ENCODE data around the gene OOSP4B. TPM values are rescaled to one million over a fixed set of nuclear protein-coding genes. Genes with fewer than 3 reads are reported as not detected.
"Not testable (repeated sequence)": the region's sequence is repeated elsewhere in the genome, so short reads cannot be mapped to it uniquely, and the experiment has no call there.

The OOSP4B gene
- polyA plus RNA-seq, 3 donors, result not detected

- H3K27ac Mint-ChIP-seq; H3K27me3 Mint-ChIP-seq (ENCODE audit: low read depth in 3 of 3); H3K4me2 ChIP-seq (replicated peaks; ENCODE audit: extremely low read depth, low read length, poor library complexity, severe bottlenecking); H3K4me3 Mint-ChIP-seq; H3K27me3 ChIP-seq (ENCODE audit: control insufficient read depth in 2 of 2, insufficient read depth in 2 of 2, low read length in 2 of 2); H3K27ac ChIP-seq (ENCODE audit: low read depth in 1 of 2, low read length in 2 of 2); DNase-seq; H2AFZ ChIP-seq (ENCODE audit: insufficient read depth, low read depth, low read length, poor library complexity, severe bottlenecking); H3K4me3 ChIP-seq (replicated peaks in 1 of 3; ENCODE audit: low read depth in 2 of 3, low read length in 3 of 3); H3K9ac ChIP-seq (ENCODE audit: insufficient read depth, low read length, poor library complexity, severe bottlenecking); H3K9me3 Mint-ChIP-seq; H3K36me3 ChIP-seq (replicated peaks in 1 of 2; ENCODE audit: control insufficient read depth in 1 of 2, insufficient read depth in 2 of 2, low read length in 2 of 2); H3K9me3 ChIP-seq (replicated peaks in 1 of 2; ENCODE audit: control insufficient read depth in 1 of 2, insufficient read depth in 1 of 2, low read length in 2 of 2); H3K36me3 Mint-ChIP-seq; H4K20me1 ChIP-seq (ENCODE audit: insufficient read depth, low read length); intact Hi-C loops (cut with micrococcal nuclease); H3K79me2 ChIP-seq (ENCODE audit: insufficient read depth, low read length): not testable (repeated sequence)
- H3K4me1 Mint-ChIP-seq, result peaks cover 14% of the 10 kb centered on the region
- no CpG with 5 or more reads among the region's 3 CpGs for WGBS (ENCODE audit: insufficient coverage)
- peaks cover 10 to 12% of the 10 kb centered on the region in 2 donors for H3K4me1 ChIP-seq (ENCODE audit: control insufficient read depth in 1 of 2, insufficient read depth in 2 of 2, low read length in 2 of 2)
Measured at GRCh38 chr11:60050839-60051238, 33.9 kb downstream of the OOSP4B start.

GRCh38 chr11:60056349-60056969, 39.5 kb downstream of the OOSP4B start, which contains the start of gene MS4A3:
Gene MS4A3, plus strand, starts transcription at chr11:60056665. Its CDS starts 4,496 bp downstream, at chr11:60061161.
- Histone ChIP-seq H3K9ac (ENCODE audit: insufficient read depth, low read length, poor library complexity, severe bottlenecking) (no peak within 1 kb of the TSS), H3K9me3 (replicated peaks in 1 of 2; ENCODE audit: control insufficient read depth in 1 of 2, insufficient read depth in 1 of 2, low read length in 2 of 2) (no peaks in the 10 kb centered on the region), H2AFZ (ENCODE audit: insufficient read depth, low read depth, low read length, poor library complexity, severe bottlenecking) (peak within 1 kb of the TSS; percentile 64), H3K4me2 (replicated peaks; ENCODE audit: extremely low read depth, low read length, poor library complexity, severe bottlenecking) (peak within 1 kb of the TSS; percentile 68), H3K27me3 (ENCODE audit: control insufficient read depth in 2 of 2, insufficient read depth in 2 of 2, low read length in 2 of 2) (no peaks in the 10 kb centered on the region), H3K4me3 (replicated peaks in 1 of 3; ENCODE audit: low read depth in 2 of 3, low read length in 3 of 3) (peak within 1 kb of the TSS in 2 of 3 experiments; percentile 5 to 54), H4K20me1 (ENCODE audit: insufficient read depth, low read length) (no peaks in the 10 kb centered on the region), H3K27ac (ENCODE audit: low read depth in 1 of 2, low read length in 2 of 2) (no peak within 1 kb of the TSS), H3K4me1 (ENCODE audit: control insufficient read depth in 1 of 2, insufficient read depth in 2 of 2, low read length in 2 of 2) (peaks cover 40% of the 10 kb centered on the region in 2 donors), H3K79me2 (ENCODE audit: insufficient read depth, low read length) (peaks cover 39% of the 10 kb centered on the region), H3K36me3 (replicated peaks in 1 of 2; ENCODE audit: control insufficient read depth in 1 of 2, insufficient read depth in 2 of 2, low read length in 2 of 2) (no peaks in the 10 kb centered on the region)
- Mint-ChIP-seq H3K36me3 (no peaks in the 10 kb centered on the region), H3K4me3 (peak within 1 kb of the TSS; percentile 56 to 69), H3K27ac (peak within 1 kb of the TSS in 5 of 7 donors; percentile 42 to 78 (median 66)), H3K9me3 (peaks cover 0 to 6% (median 4%) of the 10 kb centered on the region in 7 donors), H3K27me3 (ENCODE audit: low read depth in 3 of 3) (no peaks in the 10 kb centered on the region), H3K4me1 (peaks cover 55% of the 10 kb centered on the region)
- 0% methylated on average over 1 of the region's 8 CpGs for WGBS (ENCODE audit: insufficient coverage)
- peak; percentile 7 to 38 (median 8) for DNase-seq
- TF ChIP-seq, protein P1, sequence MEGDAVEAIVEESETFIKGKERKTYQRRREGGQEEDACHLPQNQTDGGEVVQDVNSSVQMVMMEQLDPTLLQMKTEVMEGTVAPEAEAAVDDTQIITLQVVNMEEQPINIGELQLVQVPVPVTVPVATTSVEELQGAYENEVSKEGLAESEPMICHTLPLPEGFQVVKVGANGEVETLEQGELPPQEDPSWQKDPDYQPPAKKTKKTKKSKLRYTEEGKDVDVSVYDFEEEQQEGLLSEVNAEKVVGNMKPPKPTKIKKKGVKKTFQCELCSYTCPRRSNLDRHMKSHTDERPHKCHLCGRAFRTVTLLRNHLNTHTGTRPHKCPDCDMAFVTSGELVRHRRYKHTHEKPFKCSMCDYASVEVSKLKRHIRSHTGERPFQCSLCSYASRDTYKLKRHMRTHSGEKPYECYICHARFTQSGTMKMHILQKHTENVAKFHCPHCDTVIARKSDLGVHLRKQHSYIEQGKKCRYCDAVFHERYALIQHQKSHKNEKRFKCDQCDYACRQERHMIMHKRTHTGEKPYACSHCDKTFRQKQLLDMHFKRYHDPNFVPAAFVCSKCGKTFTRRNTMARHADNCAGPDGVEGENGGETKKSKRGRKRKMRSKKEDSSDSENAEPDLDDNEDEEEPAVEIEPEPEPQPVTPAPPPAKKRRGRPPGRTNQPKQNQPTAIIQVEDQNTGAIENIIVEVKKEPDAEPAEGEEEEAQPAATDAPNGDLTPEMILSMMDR (IDR thresholded peaks at IDR 0.05), result no peak
- intact Hi-C loops (cut with micrococcal nuclease), result no loop called here

All from CD14-positive monocyte (primary cell).